HG02623 (cell line): ENCODE data around the gene TUBB6.

ENCODE experiments used
- ATAC-seq: cut with Tn5 transposase; IDR thresholded peaks from one replicate; pipeline ENCODE4 v1.9.1; 2021; ENCODE audit warnings: moderate library complexity; ENCODE audit not compliant: unreplicated experiment

Gene TUBB6

GRCh38 chr18:12307701-12308385 lies at the start of gene TUBB6:
TSS of gene TUBB6 (plus strand) at chr18:12308241. CDS start at chr18:12308293, 52 bp downstream.
- ATAC-seq = peak; percentile 51

- no peak for ATAC-seq
These were observed 49.0 kb upstream of the TUBB6 start for GRCh38 chr18:12258719-12259705.

DNA sequence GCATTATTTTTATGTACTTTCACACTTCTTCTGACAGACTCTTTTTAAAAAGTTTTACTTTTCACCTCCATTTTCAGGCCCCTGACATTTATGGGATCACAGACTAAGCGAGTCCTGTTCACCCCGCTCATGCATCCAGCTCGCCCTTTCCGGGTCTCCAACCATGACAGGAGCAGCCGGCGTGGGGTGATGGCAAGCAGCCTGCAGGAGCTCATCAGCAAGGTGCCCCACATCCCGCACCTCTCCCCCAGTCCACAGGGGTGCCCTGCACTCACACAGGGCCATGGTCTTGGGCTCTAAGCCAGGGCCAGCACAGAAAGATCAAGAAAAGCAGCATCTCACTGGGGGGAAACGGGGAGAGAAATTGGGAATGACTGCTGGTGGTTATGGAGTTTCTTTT lies 45.3 kb upstream of the TUBB6 start:
- ATAC-seq = no peak

- ATAC-seq = no peak
These were observed 43.2 kb upstream of the TUBB6 start for GRCh38 chr18:12264864-12265263.

GRCh38 chr18:12271376-12272235 lies 36.4 kb upstream of the TUBB6 start:
- peak; percentile 87 for ATAC-seq

- ATAC-seq = no peak
These were observed 33.2 kb upstream of the TUBB6 start for GRCh38 chr18:12274793-12275192.

- ATAC-seq = no peak
These were observed 31.1 kb upstream of the TUBB6 start for GRCh38 chr18:12276736-12277554.

GRCh38 chr18:12278215-12278671 lies 29.8 kb upstream of the TUBB6 start:
- no peak for ATAC-seq

GRCh38 chr18:12278741-12279682 lies 29.0 kb upstream of the TUBB6 start:
- ATAC-seq = no peak

DNA sequence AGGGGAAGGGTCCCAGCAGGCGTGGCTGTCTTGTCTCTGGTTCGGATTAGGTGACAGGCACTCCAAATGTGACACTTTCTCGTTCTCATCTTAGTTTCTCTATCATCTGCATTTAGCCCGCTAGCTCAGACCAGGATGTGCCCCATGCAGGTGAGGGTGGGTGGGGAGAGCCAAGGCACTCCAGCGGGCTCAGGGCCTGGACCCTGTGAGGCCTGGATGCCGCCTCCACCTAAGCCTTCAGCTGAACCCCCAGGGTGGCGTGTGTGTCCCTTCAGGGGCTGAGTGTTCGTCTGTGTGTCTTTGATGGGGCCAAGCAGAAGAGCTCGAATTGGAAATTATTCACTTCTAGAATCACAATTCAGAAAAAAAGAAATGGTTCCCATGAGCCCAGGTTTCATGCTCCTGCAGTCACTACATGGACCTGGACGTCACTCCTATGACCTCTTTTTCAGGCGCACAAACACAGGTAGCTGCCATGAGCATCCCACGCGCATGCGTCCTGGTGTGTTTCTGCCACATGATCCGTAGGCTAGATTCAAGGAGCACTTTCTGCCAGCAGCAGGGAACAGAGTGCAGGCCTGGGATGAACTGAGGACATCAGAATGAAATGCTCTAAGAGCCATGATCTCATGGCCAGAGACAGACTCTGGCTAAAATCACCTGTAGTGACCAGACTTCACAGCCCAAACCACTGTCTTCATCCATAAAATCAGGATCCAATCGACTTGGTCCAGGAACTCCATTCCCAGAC lies 28.1 kb upstream of the TUBB6 start:
- no peak for ATAC-seq

- no peak for ATAC-seq
These were observed 26.2 kb upstream of the TUBB6 start for GRCh38 chr18:12281861-12282260.

GRCh38 chr18:12282442-12283039 lies 25.5 kb upstream of the TUBB6 start:
- no peak for ATAC-seq

- ATAC-seq = no peak
These were observed 24.8 kb upstream of the TUBB6 start for GRCh38 chr18:12283256-12283655.

DNA sequence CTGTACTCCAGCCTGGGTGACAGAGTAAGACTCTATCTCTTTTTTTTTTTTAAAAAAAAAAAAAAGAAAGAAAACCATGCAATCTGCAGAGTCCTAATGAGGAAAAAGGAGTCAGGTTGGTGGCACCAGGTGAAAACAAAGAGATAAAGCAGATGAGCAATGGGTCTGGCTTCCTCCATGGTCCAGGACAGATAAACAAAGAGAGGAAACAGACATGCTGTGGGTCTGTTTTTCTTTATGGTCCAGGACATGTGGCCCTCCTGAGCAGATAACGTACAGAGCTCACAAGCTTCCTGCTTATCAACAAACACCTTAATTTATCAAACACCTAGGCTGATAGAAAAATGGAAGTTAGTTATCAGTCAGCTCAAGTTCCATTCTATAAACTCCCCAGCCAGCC lies 24.4 kb upstream of the TUBB6 start:
- ATAC-seq = no peak

DNA sequence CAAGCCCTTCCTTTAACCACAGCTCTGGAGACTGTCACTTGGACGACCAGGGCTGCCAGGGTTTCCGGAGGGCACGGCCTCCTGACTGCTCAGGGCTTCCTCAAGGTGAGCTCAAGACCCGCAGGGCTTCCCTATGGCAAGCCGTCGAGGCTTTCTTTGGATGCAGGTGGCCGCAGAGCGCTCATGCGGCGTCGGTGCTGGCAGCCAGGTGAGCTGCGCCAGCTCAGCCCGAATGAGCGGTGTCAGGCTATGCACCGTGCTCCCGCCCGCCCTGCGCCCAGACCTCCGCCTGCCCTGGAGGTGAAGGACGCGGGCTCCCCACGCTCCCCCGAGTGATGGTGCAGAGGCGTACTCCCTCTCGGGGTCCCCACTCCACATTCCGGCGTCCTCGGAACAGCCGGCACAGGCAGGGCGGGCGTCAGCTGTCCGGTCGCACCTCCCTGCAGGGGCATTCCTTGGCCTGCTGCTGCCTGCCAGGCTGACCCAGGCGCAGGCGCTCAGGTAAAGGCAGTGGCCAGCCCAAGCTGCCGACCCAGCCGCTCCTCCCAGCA lies 20.8 kb upstream of the TUBB6 start:
- no peak for ATAC-seq

- no peak for ATAC-seq
These were observed 20.2 kb upstream of the TUBB6 start for GRCh38 chr18:12287684-12288402.

DNA sequence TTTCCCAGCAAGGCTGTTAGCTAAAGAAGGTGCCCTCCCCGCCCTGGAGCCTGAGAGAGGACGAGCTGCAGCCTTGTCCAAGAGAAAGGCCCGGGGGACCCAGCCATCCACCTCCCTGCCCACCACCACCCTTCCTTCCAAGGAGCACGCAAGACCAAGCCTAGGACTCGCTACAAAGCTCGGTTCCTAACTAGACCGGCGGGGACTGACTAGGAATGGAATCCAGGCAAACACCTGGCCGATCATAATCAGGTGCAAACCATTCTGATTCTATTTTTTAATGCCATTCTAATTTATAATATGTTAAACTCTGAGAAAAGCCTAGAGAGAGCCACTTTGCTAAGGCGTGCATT lies 19.7 kb upstream of the TUBB6 start:
- no peak for ATAC-seq
